SK-N-SH (cell line): ENCODE results near the gene NARS2.

ENCODE experiments used
- CTCF ChIP-seq: fragments of 200-600 bp; sonication (generic); IDR thresholded peaks from 2 replicates; pipeline ENCODE4 v1.6.1; 2017; ENCODE audit warnings: antibody characterized with exemption, mild to moderate bottlenecking, moderate library complexity
- GABPA ChIP-seq: IDR thresholded peaks from 2 replicates; pipeline ENCODE4 v1.4.0; 2012; ENCODE audit warnings: low read depth, mild to moderate bottlenecking
- JUND ChIP-seq: IDR thresholded peaks from 2 replicates; pipeline ENCODE4 v1.4.0; 2012
- NFIC ChIP-seq: IDR thresholded peaks from 2 replicates; pipeline ENCODE4 v1.4.0; 2012; ENCODE audit warnings: borderline replicate concordance
- REST ChIP-seq: IDR thresholded peaks from 2 replicates; pipeline ENCODE4 v1.6.1; 2012; ENCODE audit warnings: mild to moderate bottlenecking, low read depth, low read length, moderate library complexity
- RFX5 ChIP-seq: IDR thresholded peaks from 2 replicates; pipeline ENCODE4 v1.6.1; 2012; ENCODE audit warnings: mild to moderate bottlenecking, improper control_type of control experiment, low read length
- SIN3A ChIP-seq: IDR thresholded peaks from 2 replicates; pipeline ENCODE4 v1.6.1; 2012; ENCODE audit warnings: low read depth, mild to moderate bottlenecking, low read length, moderate library complexity, borderline replicate concordance
- TAF1 ChIP-seq: IDR thresholded peaks from 2 replicates; pipeline ENCODE4 v1.6.1; 2012; ENCODE audit warnings: low read depth, mild to moderate bottlenecking, low read length, moderate library complexity, borderline replicate concordance
- TF ChIP-seq, protein P1 (sequence below): IDR thresholded peaks from 2 replicates; pipeline ENCODE4; 2012

GRCh38 chr11:78432058-78432515 is 142.6 kb downstream of the NARS2 start:
- TF ChIP-seq RFX5 (no peak), NFIC (no peak), REST (no peak), JUND (no peak), GABPA (no peak), CTCF (peak; percentile 68), TAF1 (no peak), SIN3A (no peak)
- TF ChIP-seq, protein P1, sequence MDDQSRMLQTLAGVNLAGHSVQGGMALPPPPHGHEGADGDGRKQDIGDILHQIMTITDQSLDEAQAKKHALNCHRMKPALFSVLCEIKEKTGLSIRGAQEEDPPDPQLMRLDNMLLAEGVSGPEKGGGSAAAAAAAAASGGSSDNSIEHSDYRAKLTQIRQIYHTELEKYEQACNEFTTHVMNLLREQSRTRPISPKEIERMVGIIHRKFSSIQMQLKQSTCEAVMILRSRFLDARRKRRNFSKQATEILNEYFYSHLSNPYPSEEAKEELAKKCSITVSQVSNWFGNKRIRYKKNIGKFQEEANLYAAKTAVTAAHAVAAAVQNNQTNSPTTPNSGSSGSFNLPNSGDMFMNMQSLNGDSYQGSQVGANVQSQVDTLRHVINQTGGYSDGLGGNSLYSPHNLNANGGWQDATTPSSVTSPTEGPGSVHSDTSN, result no peak
